Renal pelvis (tissue), 4 donors: Measurements from ENCODE around the gene SHF. TPM values are rescaled to one million over a fixed set of nuclear protein-coding genes. Genes with fewer than 3 reads are reported as not detected.

Experiments used
- DNase-seq: peaks from one replicate; pipeline ENCODE4 v3.0.0-alpha.2; 2013
- polyA plus RNA-seq, 3 donors: library from polyadenylated mRNA; unstranded; fragments of 120-200 nt; gene quantifications; one replicate each; pipeline ENCODE4 v1.2.1, GENCODE V29; 2013; ENCODE audit not compliant: insufficient read length in 3 of 3

The SHF gene
- polyA plus RNA-seq, 3 donors, result 14.1 to 19.2 (median 16.9) TPM

GRCh38 chr15:45200001-45200798 lies 12.4 kb upstream of the SHF start:
- peak; percentile 95 for DNase-seq

- peak; percentile 24 for DNase-seq
Measured at GRCh38 chr15:45199136-45199810, 11.5 kb upstream of the SHF start.

GRCh38 chr15:45198337-45199135 lies 10.8 kb upstream of the SHF start:
- DNase-seq, result peak; percentile 97

- no peak for DNase-seq
Measured at GRCh38 chr15:45197512-45197911, 9.7 kb upstream of the SHF start.

- no peak for DNase-seq
Measured at GRCh38 chr15:45187578-45187893, 230 bp downstream of the SHF start.

- DNase-seq, result no peak
Measured at GRCh38 chr15:45186771-45187577, 792 bp downstream of the SHF start.

GRCh38 chr15:45185903-45186770 lies 1.6 kb downstream of the SHF start:
- no peak for DNase-seq

- DNase-seq, result no peak
Measured at GRCh38 chr15:45185069-45185779, 2.5 kb downstream of the SHF start.

GRCh38 chr15:45184562-45185041 lies 3.2 kb downstream of the SHF start:
- DNase-seq, result no peak

- no peak for DNase-seq
Measured at GRCh38 chr15:45183511-45183910, 4.3 kb downstream of the SHF start.

- DNase-seq, result no peak
Measured at GRCh38 chr15:45182996-45183395, 4.8 kb downstream of the SHF start.

GRCh38 chr15:45181491-45182285 lies 6.1 kb downstream of the SHF start:
- no peak for DNase-seq

GRCh38 chr15:45180648-45181436 lies 6.9 kb downstream of the SHF start:
- DNase-seq, result no peak

- DNase-seq, result no peak
Measured at GRCh38 chr15:45180201-45180600, 7.6 kb downstream of the SHF start.

- DNase-seq, result no peak
Measured at GRCh38 chr15:45179221-45179985, 8.4 kb downstream of the SHF start.

GRCh38 chr15:45177285-45177684 lies 10.5 kb downstream of the SHF start:
- no peak for DNase-seq

GRCh38 chr15:45174577-45174976 lies 13.2 kb downstream of the SHF start:
- DNase-seq, result no peak

GRCh38 chr15:45174069-45174468 lies 13.7 kb downstream of the SHF start:
- no peak for DNase-seq
